GM12878 (cell line): Measurements from ENCODE around the gene LSMEM2.

Source experiments
- EZH2 ChIP-seq: IDR thresholded peaks from 2 replicates; pipeline ENCODE4 v1.6.1; 2012; ENCODE audit warnings: low read depth, mild to moderate bottlenecking, control low read depth, inconsistent platforms, low read length, borderline replicate concordance; ENCODE audit not compliant: control insufficient read depth
- GABPA ChIP-seq: IDR thresholded peaks from 2 replicates; pipeline ENCODE4 v1.6.1; 2014; ENCODE audit warnings: antibody characterized with exemption, low read depth, mild to moderate bottlenecking, inconsistent platforms
- POLR2A ChIP-seq: IDR thresholded peaks from 2 replicates; pipeline ENCODE4 v1.6.1; 2011; ENCODE audit warnings: low read depth, mild to moderate bottlenecking, low read length
- RFX5 ChIP-seq: IDR thresholded peaks from 2 replicates; pipeline ENCODE4 v1.6.1; 2011; ENCODE audit warnings: low read depth, low read length, improper control_type of control experiment
- SMC3 ChIP-seq: IDR thresholded peaks from 2 replicates; pipeline ENCODE4 v1.6.1; 2011; ENCODE audit warnings: low read length, improper control_type of control experiment, borderline replicate concordance
- TCF7 ChIP-seq: IDR thresholded peaks from 2 replicates; pipeline ENCODE4 v1.6.1; 2014; ENCODE audit warnings: antibody characterized with exemption, borderline replicate concordance
- TF ChIP-seq, protein P1 (sequence below): IDR thresholded peaks from 2 replicates; pipeline ENCODE4 v1.6.1; 2012; ENCODE audit warnings: low read depth, low read length, improper control_type of control experiment
- TF ChIP-seq, protein P2 (sequence below), 3 experiments: IDR thresholded peaks in 2 of 3; conservative IDR thresholded peaks in 1 of 3; 2 replicates each; pipeline ENCODE4 v1.5.1; 2011; ENCODE audit warnings: low read depth in 3 of 3, low read length in 3 of 3, mild to moderate bottlenecking in 3 of 3, control low read depth in 2 of 3, moderate library complexity in 2 of 3, inconsistent platforms in 1 of 3, mixed read lengths in 1 of 3; ENCODE audit not compliant: control insufficient read depth in 2 of 3, insufficient read depth in 1 of 3; ENCODE audit errors: extremely low read depth in 1 of 3
- TF ChIP-seq, protein P3 (sequence below): IDR thresholded peaks from 2 replicates; pipeline ENCODE4 v1.6.1; 2011; ENCODE audit warnings: mild to moderate bottlenecking, low read depth, low read length, moderate library complexity; ENCODE audit not compliant: insufficient replicate concordance
- TF ChIP-seq, protein P4 (sequence below): IDR thresholded peaks from 2 replicates; pipeline ENCODE4 v1.6.1; 2011; ENCODE audit warnings: low read depth, low read length, improper control_type of control experiment, borderline replicate concordance

DNA sequence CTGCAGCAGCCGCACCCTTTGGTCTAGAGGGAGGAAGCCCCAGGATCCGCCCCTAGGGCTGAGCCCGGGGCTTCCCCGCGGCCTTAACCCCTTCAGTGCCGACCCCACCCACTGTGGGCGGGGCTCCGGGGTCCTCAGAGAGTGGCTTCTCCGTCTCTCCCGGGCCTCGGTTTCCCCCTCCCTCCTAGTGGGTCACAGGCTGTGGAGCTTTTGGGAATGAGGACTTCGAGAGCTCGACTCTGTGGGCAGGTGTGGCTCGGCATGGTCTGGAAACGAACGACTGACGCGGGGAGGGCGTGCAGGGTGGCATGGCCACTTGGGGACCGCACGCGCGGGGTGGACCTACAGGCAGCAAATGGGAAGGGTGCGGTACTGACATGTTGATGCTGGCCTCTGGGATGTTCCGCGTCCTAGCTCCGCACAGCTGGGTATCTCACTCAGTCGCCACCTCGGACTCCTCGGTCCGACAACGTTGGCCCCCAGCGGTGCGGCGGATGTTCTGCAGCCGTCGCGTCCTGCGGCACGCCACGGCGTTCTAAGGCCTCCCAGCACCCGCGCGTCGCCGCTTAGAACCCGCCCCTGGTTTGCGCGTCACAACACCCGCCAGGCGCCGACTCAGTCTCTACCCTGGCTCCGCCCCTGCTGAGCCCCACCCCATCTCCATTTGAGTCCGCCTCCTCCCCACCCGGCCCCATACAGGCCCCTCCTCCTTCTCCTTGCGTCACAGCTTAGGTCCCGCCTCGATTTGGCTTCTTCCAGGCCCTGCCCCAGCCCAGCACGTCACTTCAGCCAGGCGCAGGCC is 20.1 kb downstream of the LSMEM2 start, which contains the start of the genes HYAL3 and NAA80:
- TF ChIP-seq, protein P1, sequence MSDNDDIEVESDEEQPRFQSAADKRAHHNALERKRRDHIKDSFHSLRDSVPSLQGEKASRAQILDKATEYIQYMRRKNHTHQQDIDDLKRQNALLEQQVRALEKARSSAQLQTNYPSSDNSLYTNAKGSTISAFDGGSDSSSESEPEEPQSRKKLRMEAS = peak; percentile 82
- TF ChIP-seq EZH2 = no peak
- peak; percentile 99 for TF ChIP-seq POLR2A
- TF ChIP-seq RFX5 = no peak
- TF ChIP-seq, protein P2, sequence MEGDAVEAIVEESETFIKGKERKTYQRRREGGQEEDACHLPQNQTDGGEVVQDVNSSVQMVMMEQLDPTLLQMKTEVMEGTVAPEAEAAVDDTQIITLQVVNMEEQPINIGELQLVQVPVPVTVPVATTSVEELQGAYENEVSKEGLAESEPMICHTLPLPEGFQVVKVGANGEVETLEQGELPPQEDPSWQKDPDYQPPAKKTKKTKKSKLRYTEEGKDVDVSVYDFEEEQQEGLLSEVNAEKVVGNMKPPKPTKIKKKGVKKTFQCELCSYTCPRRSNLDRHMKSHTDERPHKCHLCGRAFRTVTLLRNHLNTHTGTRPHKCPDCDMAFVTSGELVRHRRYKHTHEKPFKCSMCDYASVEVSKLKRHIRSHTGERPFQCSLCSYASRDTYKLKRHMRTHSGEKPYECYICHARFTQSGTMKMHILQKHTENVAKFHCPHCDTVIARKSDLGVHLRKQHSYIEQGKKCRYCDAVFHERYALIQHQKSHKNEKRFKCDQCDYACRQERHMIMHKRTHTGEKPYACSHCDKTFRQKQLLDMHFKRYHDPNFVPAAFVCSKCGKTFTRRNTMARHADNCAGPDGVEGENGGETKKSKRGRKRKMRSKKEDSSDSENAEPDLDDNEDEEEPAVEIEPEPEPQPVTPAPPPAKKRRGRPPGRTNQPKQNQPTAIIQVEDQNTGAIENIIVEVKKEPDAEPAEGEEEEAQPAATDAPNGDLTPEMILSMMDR (IDR thresholded peaks at IDR 0.05 in 2 of 3, conservative IDR thresholded peaks at IDR 0.05 in 1 of 3; ENCODE audit: control insufficient read depth in 2 of 3, extremely low read depth in 1 of 3, insufficient read depth in 1 of 3, low read depth in 3 of 3, low read length in 3 of 3) = peak; percentile 24 to 56 (median 50); a peak in 4 of 6 replicates
- TF ChIP-seq, protein P3, sequence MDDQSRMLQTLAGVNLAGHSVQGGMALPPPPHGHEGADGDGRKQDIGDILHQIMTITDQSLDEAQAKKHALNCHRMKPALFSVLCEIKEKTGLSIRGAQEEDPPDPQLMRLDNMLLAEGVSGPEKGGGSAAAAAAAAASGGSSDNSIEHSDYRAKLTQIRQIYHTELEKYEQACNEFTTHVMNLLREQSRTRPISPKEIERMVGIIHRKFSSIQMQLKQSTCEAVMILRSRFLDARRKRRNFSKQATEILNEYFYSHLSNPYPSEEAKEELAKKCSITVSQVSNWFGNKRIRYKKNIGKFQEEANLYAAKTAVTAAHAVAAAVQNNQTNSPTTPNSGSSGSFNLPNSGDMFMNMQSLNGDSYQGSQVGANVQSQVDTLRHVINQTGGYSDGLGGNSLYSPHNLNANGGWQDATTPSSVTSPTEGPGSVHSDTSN = no peak
- TF ChIP-seq TCF7 = no peak
- no peak for TF ChIP-seq SMC3
- TF ChIP-seq GABPA = no peak
- TF ChIP-seq, protein P4, sequence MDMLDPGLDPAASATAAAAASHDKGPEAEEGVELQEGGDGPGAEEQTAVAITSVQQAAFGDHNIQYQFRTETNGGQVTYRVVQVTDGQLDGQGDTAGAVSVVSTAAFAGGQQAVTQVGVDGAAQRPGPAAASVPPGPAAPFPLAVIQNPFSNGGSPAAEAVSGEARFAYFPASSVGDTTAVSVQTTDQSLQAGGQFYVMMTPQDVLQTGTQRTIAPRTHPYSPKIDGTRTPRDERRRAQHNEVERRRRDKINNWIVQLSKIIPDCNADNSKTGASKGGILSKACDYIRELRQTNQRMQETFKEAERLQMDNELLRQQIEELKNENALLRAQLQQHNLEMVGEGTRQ = no peak
